Brain microvascular endothelial cell (primary cell): ENCODE data around the gene TSPEAR.

Experiments used
- DNase-seq: peaks from one replicate; pipeline ENCODE4 v3.0.0-alpha.2; 2020
- H3K27ac ChIP-seq: fragments of 250-450 bp; sonication (Bioruptor Pico); 2 replicates; pipeline ENCODE4 v1.5.1; 2020; ENCODE audit warnings: mild to moderate bottlenecking, moderate library complexity
- H3K27me3 ChIP-seq: fragments of 250-450 bp; sonication (Bioruptor Pico); replicated peaks from 2 replicates; pipeline ENCODE4 v1.5.1; 2020; ENCODE audit warnings: mild to moderate bottlenecking
- H3K36me3 ChIP-seq: fragments of 250-450 bp; sonication (Bioruptor Pico); replicated peaks from 2 replicates; pipeline ENCODE4 v1.5.1; 2020; ENCODE audit warnings: mild to moderate bottlenecking
- H3K4me3 ChIP-seq: 2 replicates; pipeline ENCODE4 v1.5.1; 2011; ENCODE audit warnings: low read depth, mild to moderate bottlenecking, control low read depth, low read length, moderate library complexity
- CTCF ChIP-seq: IDR thresholded peaks from 2 replicates; pipeline ENCODE4 v1.5.1; 2011; ENCODE audit warnings: low read depth, mild to moderate bottlenecking, moderate library complexity, low read length, control low read depth, inconsistent platforms; ENCODE audit errors: missing control alignments
- in situ Hi-C: cut with HindIII; loops from 2 replicates; pipeline ENCODE4 v1.10.0; 2017; ENCODE audit warnings: low sequenced_read_pairs, low pct_ligation_motif_present

TSPEAR gene

GRCh38 chr21:44737706-44738354 lies 26.5 kb upstream of the TSPEAR start:
- no peak for TF ChIP-seq CTCF
- H3K27ac ChIP-seq = no peak overlapping the region
- peak; percentile 6 for DNase-seq
- H3K4me3 ChIP-seq = no peak overlapping the region
- H3K36me3 ChIP-seq = no peaks in the 10 kb centered on the region
- H3K27me3 ChIP-seq = no peaks in the 10 kb centered on the region
- in situ Hi-C loops = no loop called here

- in situ Hi-C loops = no loop called here
- Histone ChIP-seq H3K36me3 (no peaks in the 10 kb centered on the region), H3K27me3 (no peaks in the 10 kb centered on the region), H3K4me3 (no peak overlapping the region), H3K27ac (no peak overlapping the region)
- TF ChIP-seq CTCF = no peak
- no peak for DNase-seq
Measured at GRCh38 chr21:44736291-44737004, 25.1 kb upstream of the TSPEAR start.

GRCh38 chr21:44735821-44736220 lies 24.4 kb upstream of the TSPEAR start:
- no peak for DNase-seq

GRCh38 chr21:44734841-44735240 lies 23.5 kb upstream of the TSPEAR start:
- no peaks in the 10 kb centered on the region for H3K36me3 ChIP-seq
- in situ Hi-C loops = no loop called here
- DNase-seq = no peak
- no peaks in the 10 kb centered on the region for H3K27me3 ChIP-seq
- TF ChIP-seq CTCF = no peak
- no peak overlapping the region for H3K27ac ChIP-seq
- H3K4me3 ChIP-seq = no peak overlapping the region

More at GRCh38 chr21:44735821-44736220, 24.4 kb upstream of the TSPEAR start:
- no peaks in the 10 kb centered on the region for H3K27me3 ChIP-seq
- H3K27ac ChIP-seq = no peak overlapping the region
- no peaks in the 10 kb centered on the region for H3K36me3 ChIP-seq
- TF ChIP-seq CTCF = no peak
- H3K4me3 ChIP-seq = no peak overlapping the region
- in situ Hi-C loops = no loop called here

- TF ChIP-seq CTCF = no peak
- in situ Hi-C loops = no loop called here
- H3K4me3 ChIP-seq = no peak overlapping the region
- no peak overlapping the region for H3K27ac ChIP-seq
- DNase-seq = no peak
- H3K36me3 ChIP-seq = no peaks in the 10 kb centered on the region
- H3K27me3 ChIP-seq = no peaks in the 10 kb centered on the region
Measured at GRCh38 chr21:44734026-44734745, 22.8 kb upstream of the TSPEAR start.
